Measurements from ENCODE around the gene EHMT1.

The EHMT1 gene

GRCh38 chr9:137611623-137612609, 6.9 kb upstream of the EHMT1 start:
- no peak for DNase-seq
- H3K9ac ChIP-seq (ENCODE audit: low read length): no peak overlapping the region
- H3F3A ChIP-seq (ENCODE audit: insufficient read depth, low read length): no peaks in the 10 kb centered on the region
- TF ChIP-seq EZH2phosphoT487 (IDR thresholded peaks at IDR 0.05; ENCODE audit: low read length) (no peak), EZH2 (optimal IDR thresholded peaks at IDR 0.05; ENCODE audit: low read depth, low read length) (no peak), CTCF (IDR thresholded peaks at IDR 0.05; ENCODE audit: low read length) (no peak)
- no peaks in the 10 kb centered on the region for H3K36me3 ChIP-seq (replicated peaks; ENCODE audit: insufficient read depth, low read length)
- no peaks in the 10 kb centered on the region for H3K9me2 ChIP-seq (replicated peaks; ENCODE audit: insufficient read depth, low read length)
- H2AFZ ChIP-seq (ENCODE audit: low read length): no peak overlapping the region
- no peaks in the 10 kb centered on the region for H4K20me1 ChIP-seq (ENCODE audit: insufficient read depth, low read length)
- no peaks in the 10 kb centered on the region for H3K9me3 ChIP-seq (replicated peaks; ENCODE audit: insufficient read depth, low read length)
- H3K4me2 ChIP-seq (ENCODE audit: low read depth, low read length): no peak overlapping the region
- H3K79me2 ChIP-seq (ENCODE audit: low read length): peaks cover 33% of the 10 kb centered on the region
- peak overlapping the region; percentile 32; the same call in 1 of the 2 replicates for H3K27ac ChIP-seq (ENCODE audit: low read length)
- no peaks in the 10 kb centered on the region for H3K4me1 ChIP-seq (ENCODE audit: low read length)
- no peaks in the 10 kb centered on the region for H3K27me3 ChIP-seq (replicated peaks; ENCODE audit: insufficient read depth, low read length)
- H3K4me3 ChIP-seq (ENCODE audit: low read length): no peak overlapping the region

GRCh38 chr9:137612741-137613142, 6.1 kb upstream of the EHMT1 start:
- no peaks in the 10 kb centered on the region for H3K36me3 ChIP-seq (replicated peaks; ENCODE audit: insufficient read depth, low read length)
- DNase-seq: no peak
- no peak overlapping the region for H3K9ac ChIP-seq (ENCODE audit: low read length)
- H3K4me2 ChIP-seq (ENCODE audit: low read depth, low read length): no peak overlapping the region
- no peak overlapping the region for H2AFZ ChIP-seq (ENCODE audit: low read length)
- H3K27me3 ChIP-seq (replicated peaks; ENCODE audit: insufficient read depth, low read length): no peaks in the 10 kb centered on the region
- no peak overlapping the region for H3K27ac ChIP-seq (ENCODE audit: low read length)
- H3K9me2 ChIP-seq (replicated peaks; ENCODE audit: insufficient read depth, low read length): no peaks in the 10 kb centered on the region
- TF ChIP-seq CTCF (IDR thresholded peaks at IDR 0.05; ENCODE audit: low read length): no peak
- no peaks in the 10 kb centered on the region for H3K9me3 ChIP-seq (replicated peaks; ENCODE audit: insufficient read depth, low read length)
- H3K79me2 ChIP-seq (ENCODE audit: low read length): peaks cover 34% of the 10 kb centered on the region
- no peak overlapping the region for H3K4me3 ChIP-seq (ENCODE audit: low read length)
- no peaks in the 10 kb centered on the region; the same call in 1 of the 2 replicates for H3F3A ChIP-seq (ENCODE audit: insufficient read depth, low read length)
- H4K20me1 ChIP-seq (ENCODE audit: insufficient read depth, low read length): no peaks in the 10 kb centered on the region
- H3K4me1 ChIP-seq (ENCODE audit: low read length): peaks cover 5% of the 10 kb centered on the region; the same call in 1 of the 2 replicates

DNA sequence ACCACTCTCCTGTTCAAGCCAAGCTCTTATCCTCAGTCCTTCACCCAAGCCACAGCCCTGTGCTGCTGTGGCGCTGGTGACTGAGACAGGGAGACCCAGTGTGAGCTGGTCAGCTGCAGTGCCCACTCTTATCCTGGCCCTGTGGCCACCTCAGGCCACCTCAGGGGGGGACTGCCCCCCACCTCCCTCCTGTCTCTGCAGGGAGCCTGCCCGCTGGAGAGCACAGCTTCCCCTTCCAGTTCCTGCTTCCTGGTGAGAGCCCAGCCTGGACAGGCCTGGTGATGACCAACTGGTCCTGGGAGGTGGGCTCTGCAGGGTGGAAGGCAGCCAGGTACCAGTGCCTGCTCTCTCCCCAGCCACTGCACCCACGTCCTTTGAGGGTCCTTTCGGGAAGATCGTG, 5.5 kb upstream of the EHMT1 start:
- H3K4me1 ChIP-seq (ENCODE audit: low read length): peaks cover 6% of the 10 kb centered on the region; the same call in 1 of the 2 replicates
- H3K4me3 ChIP-seq (ENCODE audit: low read length): no peak overlapping the region
- no peak overlapping the region for H3K9ac ChIP-seq (ENCODE audit: low read length)
- no peak overlapping the region for H3K4me2 ChIP-seq (ENCODE audit: low read depth, low read length)
- H3K79me2 ChIP-seq (ENCODE audit: low read length): peaks cover 39% of the 10 kb centered on the region
- H3K9me2 ChIP-seq (replicated peaks; ENCODE audit: insufficient read depth, low read length): no peaks in the 10 kb centered on the region
- no peak for DNase-seq
- no peaks in the 10 kb centered on the region for H4K20me1 ChIP-seq (ENCODE audit: insufficient read depth, low read length)
- TF ChIP-seq EZH2phosphoT487 (IDR thresholded peaks at IDR 0.05; ENCODE audit: low read length) (no peak), CTCF (IDR thresholded peaks at IDR 0.05; ENCODE audit: low read length) (no peak), EZH2 (optimal IDR thresholded peaks at IDR 0.05; ENCODE audit: low read depth, low read length) (no peak)
- H3K36me3 ChIP-seq (replicated peaks; ENCODE audit: insufficient read depth, low read length): no peaks in the 10 kb centered on the region
- no peak overlapping the region for H3K27ac ChIP-seq (ENCODE audit: low read length)
- no peaks in the 10 kb centered on the region; the same call in 1 of the 2 replicates for H3F3A ChIP-seq (ENCODE audit: insufficient read depth, low read length)
- no peak overlapping the region for H2AFZ ChIP-seq (ENCODE audit: low read length)
- H3K9me3 ChIP-seq (replicated peaks; ENCODE audit: insufficient read depth, low read length): no peaks in the 10 kb centered on the region
- no peaks in the 10 kb centered on the region for H3K27me3 ChIP-seq (replicated peaks; ENCODE audit: insufficient read depth, low read length)

Measured in MM.1S (cell line).